GM19023 (cell line): ENCODE data around the gene CHN2.

Experiments used
- ATAC-seq: cut with Tn5 transposase; IDR thresholded peaks from one replicate; pipeline ENCODE4 v1.9.1; 2021; ENCODE audit warnings: mild to moderate bottlenecking, moderate library complexity; ENCODE audit not compliant: unreplicated experiment

Gene CHN2

DNA sequence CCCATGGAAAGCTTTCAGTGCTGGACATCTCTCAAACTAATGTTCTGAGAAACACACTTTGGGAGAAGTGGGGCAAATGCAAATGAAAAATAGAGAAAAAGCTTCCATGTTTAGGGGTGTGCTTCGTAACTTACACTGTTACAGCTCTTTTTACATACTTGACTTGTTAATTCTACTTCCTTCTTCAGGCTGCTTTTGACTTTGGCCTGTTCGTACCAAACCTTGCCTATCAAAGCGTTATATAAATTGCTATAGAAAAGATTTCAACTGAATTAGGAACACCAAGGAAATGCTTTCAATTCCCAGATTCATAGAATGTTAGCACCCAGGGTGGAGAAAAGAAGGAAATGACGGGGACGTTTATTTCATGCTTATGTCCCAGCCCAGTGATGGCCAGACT, 228.3 kb downstream of the CHN2 start:
- no peak for ATAC-seq

DNA sequence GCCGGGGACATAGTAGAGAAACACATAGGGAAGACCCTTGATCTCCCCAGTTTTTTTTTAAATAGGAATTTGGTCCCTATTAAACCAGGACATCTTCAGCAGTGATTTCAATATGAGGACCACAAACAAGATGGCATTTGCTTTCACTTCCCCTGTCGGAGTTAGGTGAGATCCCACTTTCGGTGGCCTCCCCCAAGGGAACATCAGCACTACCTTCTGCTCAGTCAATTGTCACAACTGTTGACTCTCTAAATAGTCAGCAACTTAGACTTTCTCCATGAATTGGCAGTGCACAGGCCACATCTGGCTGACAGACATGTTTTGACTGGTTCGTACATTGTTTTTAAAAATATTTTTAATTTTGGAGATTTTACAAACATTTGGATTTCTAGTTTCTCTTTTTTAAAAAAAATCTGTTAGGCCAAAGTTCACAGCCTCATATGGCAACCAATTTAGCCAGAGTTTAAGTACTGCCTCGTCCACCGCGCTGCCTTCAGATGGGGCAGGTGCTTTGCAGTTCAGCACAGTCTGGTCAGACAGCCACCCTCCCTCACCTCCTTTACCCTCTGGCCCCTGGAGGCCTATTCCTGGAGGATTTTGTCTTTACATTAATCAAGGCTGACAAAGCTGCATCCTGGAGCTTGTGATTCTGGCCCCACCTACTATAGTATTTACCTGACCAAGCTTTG, 229.9 kb downstream of the CHN2 start:
- no peak for ATAC-seq

DNA sequence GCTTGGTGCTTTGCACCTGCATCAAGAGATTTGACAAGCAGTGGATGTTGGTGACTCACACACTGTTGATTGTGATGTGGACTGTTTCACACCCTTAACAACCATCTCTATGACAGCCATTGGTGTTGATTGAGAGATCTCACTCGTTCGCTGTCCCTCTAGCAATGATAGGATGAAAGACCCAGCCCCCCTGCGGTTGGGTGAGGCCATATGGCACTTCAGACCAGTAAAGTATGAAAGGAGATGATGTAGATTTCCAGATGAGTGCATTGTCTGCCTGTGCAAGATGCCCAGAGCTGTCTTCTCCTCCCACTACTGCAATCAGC, 230.4 kb downstream of the CHN2 start:
- no peak for ATAC-seq

DNA sequence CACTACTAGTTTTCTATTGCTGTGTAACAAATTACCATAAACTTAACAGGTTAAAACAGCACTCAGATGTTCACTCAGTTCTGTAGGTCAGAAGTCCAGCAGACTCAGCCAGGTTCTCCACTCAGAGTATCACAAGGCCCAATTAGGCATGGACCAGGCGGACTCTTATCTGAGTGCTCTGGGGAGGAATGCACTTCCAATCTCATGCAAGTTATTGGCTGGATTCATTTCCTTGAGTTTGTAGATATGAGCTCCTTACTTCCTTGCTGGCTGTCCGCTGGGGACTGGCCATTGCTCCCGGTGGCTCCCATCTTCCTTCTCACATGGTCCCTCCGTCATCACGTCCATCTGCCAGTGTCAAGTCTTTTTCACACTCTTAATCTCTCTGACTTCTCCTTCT, 232.0 kb downstream of the CHN2 start:
- no peak for ATAC-seq

DNA sequence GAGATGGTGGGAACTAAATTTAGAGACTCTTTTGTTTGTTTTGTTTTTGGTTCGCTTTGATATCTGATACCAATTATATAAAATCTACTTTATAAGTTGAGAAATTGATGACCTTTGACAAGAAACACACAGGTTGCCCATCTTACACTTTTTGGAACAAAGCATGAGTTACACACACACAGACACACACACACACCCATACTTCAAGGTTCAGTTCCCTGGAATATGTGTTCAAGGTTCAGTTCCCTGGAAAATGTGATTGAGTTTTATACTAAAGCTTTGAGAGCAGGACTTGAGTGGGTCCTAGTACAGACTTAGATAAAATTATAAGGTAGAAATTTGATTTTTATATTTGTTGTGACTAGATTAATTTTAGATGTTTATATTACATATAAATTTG, 234.8 kb downstream of the CHN2 start:
- ATAC-seq: no peak

DNA sequence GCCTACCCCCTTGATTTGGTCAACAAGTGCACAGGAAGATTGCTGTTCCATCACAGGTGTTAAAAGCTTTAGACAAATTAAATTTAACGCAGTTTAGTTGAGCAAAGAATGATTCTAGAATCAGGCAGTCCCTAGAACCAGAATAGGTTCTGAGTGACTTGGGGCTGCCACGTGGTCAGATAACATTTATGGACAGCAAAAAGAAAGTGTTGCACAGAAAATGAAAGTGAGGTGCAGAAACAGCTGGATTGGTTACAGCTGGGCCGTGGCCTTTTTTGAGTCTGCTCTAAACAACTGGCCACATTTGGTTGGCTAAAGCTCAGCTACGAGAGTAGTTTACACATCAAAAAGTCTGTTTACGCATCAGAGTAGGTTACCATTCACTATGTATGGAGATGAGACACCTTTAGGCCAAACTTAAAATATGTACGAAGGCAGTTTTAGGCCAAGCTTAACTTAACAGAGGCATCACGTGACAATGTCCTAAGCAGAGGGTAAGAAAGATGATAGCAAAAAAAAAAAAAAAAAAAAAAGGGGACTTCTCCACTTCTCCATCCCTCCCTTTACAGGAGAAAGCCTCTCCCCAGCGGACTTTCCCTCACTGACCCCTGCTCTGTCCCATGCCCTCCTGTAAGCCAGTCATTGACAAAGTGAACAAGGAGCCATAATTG, 235.8 kb downstream of the CHN2 start:
- ATAC-seq: no peak

DNA sequence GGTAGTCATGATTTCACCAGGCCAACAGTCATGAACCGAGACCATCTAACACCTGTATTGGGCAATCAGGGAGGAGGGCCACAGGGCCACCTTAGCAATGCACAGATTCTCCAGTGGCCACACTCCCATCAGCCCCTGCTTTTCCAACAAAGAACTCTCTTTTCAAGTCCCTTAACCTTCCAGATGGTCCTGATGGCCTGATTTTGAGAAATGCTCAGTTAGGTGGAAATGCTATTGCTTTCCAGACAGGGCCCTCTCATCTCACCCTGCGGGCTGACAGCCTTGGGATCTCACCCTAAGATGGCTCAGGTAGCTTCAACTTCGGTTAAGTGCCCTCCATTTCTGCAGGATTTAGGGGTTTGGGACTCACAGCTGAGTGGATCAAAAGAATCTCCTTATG, 237.1 kb downstream of the CHN2 start:
- no peak for ATAC-seq

DNA sequence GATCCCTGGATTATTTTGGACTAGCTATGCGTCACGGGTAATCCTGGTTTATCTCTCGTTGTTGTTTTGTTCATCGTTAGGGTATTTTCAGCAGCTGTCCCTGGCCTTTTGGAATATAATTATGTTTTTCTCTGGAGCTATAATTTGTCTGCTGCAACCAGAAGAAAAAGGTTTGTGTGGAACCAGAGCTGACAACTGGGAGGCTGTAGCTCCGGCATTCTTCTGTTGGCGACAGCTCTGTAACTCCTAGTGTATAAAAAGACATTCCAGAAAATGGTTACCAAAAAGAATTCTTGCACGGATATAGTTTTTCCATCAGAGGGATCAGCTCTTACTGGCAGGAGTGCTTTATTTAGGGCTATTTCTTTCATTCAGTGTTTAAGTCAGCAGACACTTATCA, 238.1 kb downstream of the CHN2 start:
- ATAC-seq: no peak

DNA sequence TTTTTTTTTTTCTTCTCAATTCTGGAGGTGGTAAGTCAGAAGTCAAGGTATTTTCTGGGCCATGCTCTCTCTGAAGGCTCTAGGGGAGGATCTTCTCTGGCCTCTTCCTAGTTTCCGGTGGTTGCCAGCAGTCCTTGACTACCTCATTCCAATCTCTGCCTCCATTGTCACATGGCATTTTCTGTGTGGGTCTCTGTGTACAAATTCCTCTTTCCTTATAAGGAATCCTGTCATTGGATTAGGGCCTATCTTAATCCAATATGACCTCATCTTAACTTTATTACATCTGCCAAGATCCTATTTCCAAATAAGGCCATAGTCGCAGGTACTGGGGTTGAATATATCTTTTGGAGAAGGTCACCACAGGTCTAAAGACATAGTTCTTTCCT, 239.8 kb downstream of the CHN2 start:
- no peak for ATAC-seq

DNA sequence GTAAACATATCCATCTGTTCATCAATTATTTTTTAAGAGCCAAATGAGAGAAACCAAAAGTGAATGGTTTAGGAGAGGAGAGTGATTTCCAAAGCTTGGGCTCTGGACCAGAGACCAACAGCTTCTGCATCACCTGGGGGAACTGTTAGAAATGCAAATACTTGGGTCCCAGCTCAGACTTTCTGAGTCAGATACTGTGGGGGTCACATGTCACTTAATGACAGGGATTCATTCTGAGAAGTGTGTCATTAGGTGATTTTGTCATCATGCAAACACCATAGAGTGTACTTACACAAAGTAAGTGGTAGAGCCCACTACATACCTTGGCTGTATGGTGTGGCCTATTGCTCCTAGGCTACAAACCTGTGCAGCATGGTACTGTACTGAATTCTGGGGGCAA, 240.6 kb downstream of the CHN2 start:
- peak; percentile 60 for ATAC-seq

DNA sequence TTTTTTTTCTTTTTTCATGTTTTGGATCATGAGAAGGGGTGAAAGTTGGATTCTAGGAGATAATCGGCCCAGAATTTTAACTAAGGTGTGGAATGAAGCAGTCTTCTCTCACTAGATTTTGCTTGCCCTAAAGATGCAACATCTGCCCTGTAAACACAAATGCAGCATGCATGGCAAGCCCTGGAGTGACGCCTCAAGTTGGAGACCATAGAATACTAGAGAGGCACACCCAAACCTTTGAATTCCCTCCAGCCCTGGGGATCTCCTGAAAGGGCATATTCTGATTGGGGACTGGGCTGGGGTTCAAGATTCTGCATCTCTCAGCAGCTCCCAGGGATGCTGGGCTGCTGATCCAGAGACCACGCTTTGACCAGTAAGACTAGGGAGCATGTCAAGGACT, 241.3 kb downstream of the CHN2 start:
- no peak for ATAC-seq

DNA sequence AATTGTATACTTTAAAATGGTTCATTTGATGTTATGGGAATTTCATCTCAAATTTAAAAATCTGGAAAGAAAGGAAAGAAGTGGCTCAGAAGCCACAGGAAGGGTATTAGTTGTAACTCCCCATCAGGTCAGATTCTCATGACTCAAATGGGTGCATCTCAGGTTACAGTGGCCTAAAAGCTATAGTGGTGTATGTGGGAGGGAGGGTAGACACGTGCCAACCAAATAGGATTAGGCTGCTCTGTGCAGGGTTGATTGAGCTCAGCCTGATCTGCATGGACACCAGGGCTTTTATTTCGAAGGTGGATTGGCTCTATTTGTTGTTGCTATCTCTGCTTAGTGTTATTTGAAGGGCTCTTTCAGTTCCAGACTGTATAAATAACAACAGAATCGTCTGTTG, 247.6 kb downstream of the CHN2 start:
- ATAC-seq: no peak

DNA sequence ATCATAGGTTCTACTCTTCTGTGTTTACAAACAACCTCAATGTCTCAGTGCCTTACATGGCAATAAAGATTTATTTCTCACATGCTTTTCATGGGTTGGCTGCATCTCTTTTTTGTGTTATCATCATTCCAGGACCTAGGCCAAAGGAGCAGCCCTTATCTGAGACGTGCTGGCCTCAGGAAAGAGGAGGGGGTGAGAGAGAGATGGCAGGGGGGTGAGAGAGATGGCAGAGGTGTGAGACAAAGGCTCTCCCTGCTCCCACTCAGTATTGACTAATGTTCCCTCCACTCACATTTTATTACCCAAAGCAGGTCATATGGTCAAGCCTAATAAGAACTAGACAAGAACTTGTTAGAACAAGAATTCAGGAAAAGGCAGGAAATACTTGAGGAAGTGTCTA, 249.0 kb downstream of the CHN2 start:
- no peak for ATAC-seq

DNA sequence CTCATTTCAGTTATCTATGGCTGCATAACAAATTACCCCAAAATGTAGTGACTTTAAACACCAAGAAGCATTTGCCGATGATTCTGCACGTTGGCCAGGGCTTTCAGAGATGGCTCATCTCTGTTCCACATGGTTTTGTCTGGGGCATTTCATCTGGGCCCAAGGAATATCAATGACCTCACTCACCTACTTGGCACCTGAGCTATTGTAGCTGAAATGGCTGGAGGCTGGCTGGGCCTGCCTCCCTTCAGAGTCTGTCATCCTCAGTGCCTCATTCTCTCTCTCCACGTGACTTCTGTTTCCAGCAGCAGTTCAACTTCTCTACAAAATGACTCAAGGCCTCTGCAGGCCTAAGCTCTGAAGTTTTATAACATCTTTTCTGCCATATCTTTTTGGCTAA, 249.7 kb downstream of the CHN2 start:
- no peak for ATAC-seq

DNA sequence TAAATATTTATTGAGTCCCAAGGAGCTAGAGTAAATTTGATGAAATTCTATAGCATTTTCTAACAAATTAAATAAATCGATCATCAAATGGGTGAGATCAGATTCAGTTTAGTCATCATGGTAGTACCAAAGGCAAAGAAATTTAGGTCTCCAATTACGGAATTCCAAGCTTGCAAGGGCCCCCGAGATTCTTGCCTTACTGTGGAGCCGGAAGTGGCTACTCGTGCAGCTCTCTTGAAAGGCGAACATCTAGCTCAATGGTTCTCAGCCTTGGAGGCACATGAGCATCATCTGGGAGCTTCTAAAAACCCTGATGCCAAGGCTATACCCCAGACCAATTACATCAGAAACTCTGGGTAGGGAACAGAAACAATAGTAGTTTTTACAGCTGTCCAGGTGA, 251.2 kb downstream of the CHN2 start:
- ATAC-seq: no peak

DNA sequence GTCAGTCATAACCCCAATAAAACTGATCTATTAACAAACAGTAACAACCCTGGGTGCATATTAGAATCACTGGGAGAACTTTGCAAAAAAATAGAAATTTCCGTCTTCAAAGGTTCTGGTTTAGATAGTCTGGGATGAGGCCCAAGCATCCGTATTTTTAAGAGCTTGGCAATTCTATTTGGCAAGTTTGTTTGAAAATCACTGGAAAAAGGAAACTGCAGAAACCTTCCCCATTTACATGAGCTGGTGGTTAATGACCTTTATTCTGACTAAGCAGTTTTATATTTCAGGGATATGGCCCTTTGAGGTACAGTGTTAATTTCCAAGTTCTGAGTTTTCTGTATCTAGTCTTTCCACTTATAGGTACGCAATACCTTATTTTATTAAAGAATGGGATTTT, 253.3 kb downstream of the CHN2 start:
- no peak for ATAC-seq

DNA sequence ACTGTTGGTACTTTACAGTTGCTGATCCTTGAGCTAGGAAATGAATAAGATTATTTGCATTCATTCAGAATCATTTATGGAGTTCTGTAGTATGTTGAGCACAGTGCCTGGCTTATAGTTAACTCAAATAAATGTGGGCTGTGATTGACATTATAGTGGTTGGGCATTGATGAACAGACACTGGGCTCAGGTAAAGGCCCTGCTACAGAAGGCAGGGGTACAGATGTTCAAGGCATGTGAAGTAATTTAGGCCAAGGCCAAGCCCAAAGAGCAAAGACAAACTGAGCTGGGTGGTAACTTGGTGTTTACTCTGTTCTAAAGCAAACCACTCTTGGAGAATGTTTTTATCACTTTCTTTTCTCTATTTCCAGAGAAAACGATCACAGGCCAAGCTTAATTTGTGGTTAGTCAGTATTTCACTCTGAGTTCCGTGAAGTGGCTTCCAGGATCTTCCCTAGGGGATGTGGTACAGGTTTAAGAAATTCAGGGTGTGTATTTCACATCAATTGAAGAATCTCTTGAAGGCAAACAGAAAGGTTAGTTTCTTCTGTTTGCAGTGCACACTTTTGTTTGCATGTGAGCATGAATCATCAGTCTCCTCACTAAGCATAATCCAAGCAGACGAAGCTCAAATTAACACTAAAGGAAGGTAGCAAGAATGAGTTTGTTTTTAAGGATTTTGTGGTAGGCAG, 255.1 kb downstream of the CHN2 start:
- no peak for ATAC-seq

DNA sequence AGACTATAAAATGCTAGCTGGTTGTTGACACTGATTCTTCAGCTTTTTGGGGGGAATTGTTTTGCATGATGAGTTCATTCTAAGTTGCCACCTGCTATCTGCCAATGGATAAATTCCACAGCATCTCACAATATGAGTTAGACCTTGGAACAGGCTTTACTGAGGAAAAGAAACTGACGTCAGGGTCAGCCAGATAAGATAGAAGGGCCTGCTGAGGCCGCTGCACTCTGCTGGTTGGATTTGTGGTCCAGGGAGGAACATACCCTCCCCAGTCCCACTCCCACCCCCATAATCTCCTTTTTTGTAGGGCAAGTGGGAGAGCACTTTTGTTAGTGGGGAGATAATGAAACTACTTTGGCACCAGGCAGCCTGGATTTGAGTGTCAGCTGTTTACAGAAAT, 258.4 kb downstream of the CHN2 start:
- ATAC-seq: no peak

DNA sequence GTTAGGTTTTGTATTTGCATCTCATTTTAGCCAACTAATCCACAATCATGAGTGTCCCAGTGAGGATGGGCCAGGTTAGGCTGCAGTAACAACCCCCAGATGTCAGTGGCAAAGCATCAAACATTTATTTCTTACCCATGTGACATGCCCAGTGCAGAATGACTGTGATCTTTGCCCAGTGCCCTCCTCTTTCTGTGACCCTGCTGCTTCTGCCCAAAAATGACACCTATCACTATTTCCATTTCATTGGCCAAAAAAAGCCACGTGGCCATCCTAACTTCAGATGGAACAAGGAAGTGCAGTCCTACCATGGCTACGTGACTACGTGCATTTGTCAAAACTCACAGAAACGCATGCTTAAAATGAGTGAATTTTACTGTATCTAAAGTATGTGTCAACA, 259.9 kb downstream of the CHN2 start:
- no peak for ATAC-seq

DNA sequence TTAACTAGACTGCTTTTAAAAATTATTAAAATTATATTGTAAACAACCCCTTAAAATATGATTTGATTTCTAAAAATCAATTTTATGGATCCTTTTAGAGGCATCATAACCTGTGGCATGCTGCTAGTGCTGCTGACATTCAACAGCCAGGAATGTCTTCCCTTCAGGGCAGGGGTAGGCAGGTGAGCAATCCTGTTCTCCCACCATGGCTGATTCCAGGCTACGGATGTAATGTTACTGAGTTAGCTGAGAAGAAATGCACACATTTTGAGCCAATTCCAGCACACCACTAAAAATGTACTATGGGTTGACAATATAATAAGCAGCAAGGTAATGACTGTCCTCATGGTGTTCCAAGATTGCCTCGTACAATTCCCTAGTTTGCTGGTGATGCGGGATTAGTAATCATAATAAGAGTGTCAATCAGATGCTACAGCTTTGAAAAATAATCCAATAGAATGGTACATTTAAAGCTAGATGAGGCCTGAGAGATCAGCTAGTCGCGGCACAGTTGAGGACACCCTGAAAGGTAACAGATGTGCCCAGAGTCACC, 260.4 kb downstream of the CHN2 start:
- no peak for ATAC-seq

DNA sequence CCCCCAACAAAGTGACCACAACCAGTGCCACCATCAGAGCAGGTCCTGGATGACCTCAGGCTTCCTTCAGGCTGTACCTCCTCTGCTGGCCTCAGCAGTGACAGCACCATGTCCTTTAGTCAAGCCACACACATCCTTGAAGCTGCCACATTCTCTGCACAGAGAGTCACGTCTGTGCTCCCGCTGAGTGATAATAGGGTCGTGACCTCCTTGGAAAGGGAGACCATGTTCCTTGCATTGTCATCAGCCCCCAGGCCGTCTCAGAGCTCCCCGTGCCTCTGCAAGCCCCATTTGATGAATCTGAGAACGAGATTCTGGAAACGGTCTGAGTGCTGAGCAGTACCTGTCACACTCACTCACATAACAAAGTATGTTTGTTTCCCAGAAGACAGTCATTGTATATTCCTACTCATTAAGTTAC, 262.6 kb downstream of the CHN2 start:
- no peak for ATAC-seq

DNA sequence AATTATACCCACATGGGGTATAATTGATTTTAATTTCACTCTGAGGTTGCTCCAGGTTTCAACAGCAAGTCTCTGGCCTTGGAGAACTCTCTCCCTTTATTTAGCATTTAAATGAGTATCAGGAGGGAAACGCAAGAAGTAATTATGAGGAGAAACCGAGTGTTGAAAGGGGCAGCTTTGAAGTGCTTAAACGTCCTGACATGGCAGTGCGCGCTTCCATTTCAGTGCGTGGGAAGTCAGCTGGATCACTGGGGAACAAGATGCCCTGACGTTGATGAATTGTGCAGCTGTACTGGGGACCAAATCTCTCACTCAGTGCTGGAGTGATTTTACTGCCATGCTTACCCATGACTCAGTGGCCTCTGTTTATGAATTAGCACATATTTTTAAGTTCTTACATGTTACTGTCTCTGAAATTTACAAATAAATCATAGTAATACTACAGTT, 263.0 kb downstream of the CHN2 start:
- no peak for ATAC-seq
